ENCODE results near the gene TAS1R2. TPM values are rescaled to one million over a fixed set of nuclear protein-coding genes. Genes with fewer than 3 reads are reported as not detected.

Gene TAS1R2
- total RNA-seq, result under 1 TPM in 1 of 2 donors, not detected in 1; 0.19 TPM
- polyA plus RNA-seq (ENCODE audit: insufficient read depth, low read depth, low replicate concordance), result not detected
- long read RNA-seq, donor 1, result 0 reads
- long read RNA-seq, donor 2, result 0 reads

GRCh38 chr1:18859560-18859959 is at the start of gene TAS1R2:
TAS1R2 (minus strand) TSS chr1:18859660; CDS start chr1:18859660, 0 bp downstream.
- Histone ChIP-seq H3K9me3 (no peaks in the 10 kb centered on the region), H3K27ac (no peak within 1 kb of the TSS), H3K27me3 (no peaks in the 10 kb centered on the region), H3K36me3 (ENCODE audit: low read depth, missing control alignments) (no peaks in the 10 kb centered on the region), H3K4me3 (no peak within 1 kb of the TSS), H3K4me1 (no peaks in the 10 kb centered on the region)
- TF ChIP-seq CTCF (IDR thresholded peaks at IDR 0.05), result no peak
- no peak for TF ChIP-seq POLR2A (IDR thresholded peaks at IDR 0.05)
- intact Hi-C loops (cut with DNase I; ENCODE audit: low total_unique reads), result no loop called here
- DNase-seq, result no peak
- 67 to 73% methylated on average over 3 to 4 of the region's 4 CpGs for WGBS, 2 donors

GRCh38 chr1:18907917-18908845 is 48.7 kb upstream of the TAS1R2 start:
- intact Hi-C loops (cut with DNase I; ENCODE audit: low total_unique reads), result loop anchor here (10.0 kb wide), 1 partner anchor 187 kb away; no protein-coding TSS in a partner anchor
- Histone ChIP-seq H3K4me3 (no peak overlapping the region), H3K36me3 (ENCODE audit: low read depth, missing control alignments) (no peaks in the 10 kb centered on the region), H3K9me3 (no peaks in the 10 kb centered on the region), H3K27ac (peak overlapping the region in 1 of 2 donors; percentile 65), H3K27me3 (no peaks in the 10 kb centered on the region), H3K4me1 (peaks cover 11% of the 10 kb centered on the region)
- 73 to 80% methylated on average over 22 of the region's 22 CpGs for WGBS, 2 donors
- no peak for TF ChIP-seq POLR2A (IDR thresholded peaks at IDR 0.05)
- TF ChIP-seq CTCF (IDR thresholded peaks at IDR 0.05), result no peak
- no peak for DNase-seq

- DNase-seq, result peak; percentile 62
- Histone ChIP-seq H3K27ac (peak overlapping the region in 1 of 2 donors; percentile 65), H3K4me3 (no peak overlapping the region), H3K4me1 (peaks cover 10% of the 10 kb centered on the region), H3K27me3 (no peaks in the 10 kb centered on the region), H3K9me3 (no peaks in the 10 kb centered on the region), H3K36me3 (ENCODE audit: low read depth, missing control alignments) (no peaks in the 10 kb centered on the region)
- intact Hi-C loops (cut with DNase I; ENCODE audit: low total_unique reads), result loop anchor here (10.0 kb wide), 1 partner anchor 188 kb away; no protein-coding TSS in a partner anchor
- no peak for TF ChIP-seq POLR2A (IDR thresholded peaks at IDR 0.05)
- TF ChIP-seq CTCF (IDR thresholded peaks at IDR 0.05), result peak; percentile 75 to 86 (median 84)
- WGBS, 2 donors, result 40 to 46% methylated on average over 9 to 16 of the region's 16 CpGs
These were observed 47.8 kb upstream of the TAS1R2 start for GRCh38 chr1:18907021-18907916.

- Histone ChIP-seq H3K27me3 (no peaks in the 10 kb centered on the region), H3K27ac (peak overlapping the region in 1 of 2 donors; percentile 88), H3K4me3 (peak overlapping the region; percentile 66 to 72), H3K4me1 (peaks cover 10% of the 10 kb centered on the region), H3K36me3 (ENCODE audit: low read depth, missing control alignments) (no peaks in the 10 kb centered on the region), H3K9me3 (no peaks in the 10 kb centered on the region)
- no peak for DNase-seq
- TF ChIP-seq CTCF (IDR thresholded peaks at IDR 0.05) (no peak), POLR2A (IDR thresholded peaks at IDR 0.05) (no peak)
- intact Hi-C loops (cut with DNase I; ENCODE audit: low total_unique reads), result loop anchor here (10.0 kb wide), 1 partner anchor 191 kb away; no protein-coding TSS in a partner anchor
- 25 to 40% methylated on average over 8 of the region's 8 CpGs for WGBS, 2 donors
These were observed 43.9 kb upstream of the TAS1R2 start for GRCh38 chr1:18903291-18903756.
